ENCODE measurements around the gene FBN1.

Gene FBN1

DNA sequence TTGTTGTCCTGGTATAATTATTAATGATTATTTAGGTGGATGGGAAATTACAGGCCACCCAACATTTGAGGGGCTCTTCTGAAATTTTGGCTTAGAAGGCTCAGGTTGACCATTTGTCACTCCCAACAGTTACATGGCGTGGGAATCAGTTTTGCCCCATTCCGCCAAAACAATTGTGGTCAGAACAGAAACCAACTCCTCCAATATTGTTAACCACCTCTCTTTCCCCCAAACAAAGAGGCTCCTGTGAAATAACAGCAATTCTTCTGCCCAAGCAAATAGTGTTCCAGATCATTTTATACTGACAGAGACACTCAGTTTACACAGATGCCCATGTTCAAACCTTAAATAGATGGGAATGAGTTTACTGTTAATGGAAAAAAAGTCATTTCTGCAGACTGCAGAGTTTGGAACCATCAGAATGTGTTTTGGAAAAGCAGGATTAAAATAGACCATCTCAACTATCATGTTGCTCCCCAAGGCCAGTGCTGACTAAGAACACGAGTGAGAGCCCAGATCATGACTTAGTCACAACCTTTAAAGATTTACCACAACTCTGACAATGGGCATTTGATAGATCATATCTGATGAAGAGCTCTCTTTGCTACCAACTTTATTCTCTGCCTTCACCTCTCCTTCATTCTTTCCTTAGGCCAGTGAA, 212.2 kb downstream of the FBN1 start:
- DNase-seq (ENCODE audit: low spot score), result no peak

DNA sequence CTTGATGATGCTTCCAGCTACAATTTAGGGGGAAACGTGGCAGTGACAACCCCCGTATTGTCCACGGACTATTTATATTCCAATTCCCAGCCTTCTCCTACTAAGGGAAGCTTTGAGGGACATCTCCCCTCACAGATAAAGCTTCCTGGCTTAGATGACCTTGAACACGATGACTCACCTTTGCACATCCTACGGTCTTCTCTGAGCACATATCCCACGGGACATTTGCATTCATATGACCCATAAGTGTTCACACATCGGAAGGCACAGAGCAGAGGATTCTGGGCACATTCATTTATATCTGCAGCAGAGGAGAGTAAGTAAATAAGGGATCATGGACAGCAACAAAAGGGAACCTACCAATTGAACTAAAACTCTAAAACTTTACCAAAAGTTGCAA, 212.8 kb downstream of the FBN1 start:
- no peak for DNase-seq (ENCODE audit: low spot score)

DNA sequence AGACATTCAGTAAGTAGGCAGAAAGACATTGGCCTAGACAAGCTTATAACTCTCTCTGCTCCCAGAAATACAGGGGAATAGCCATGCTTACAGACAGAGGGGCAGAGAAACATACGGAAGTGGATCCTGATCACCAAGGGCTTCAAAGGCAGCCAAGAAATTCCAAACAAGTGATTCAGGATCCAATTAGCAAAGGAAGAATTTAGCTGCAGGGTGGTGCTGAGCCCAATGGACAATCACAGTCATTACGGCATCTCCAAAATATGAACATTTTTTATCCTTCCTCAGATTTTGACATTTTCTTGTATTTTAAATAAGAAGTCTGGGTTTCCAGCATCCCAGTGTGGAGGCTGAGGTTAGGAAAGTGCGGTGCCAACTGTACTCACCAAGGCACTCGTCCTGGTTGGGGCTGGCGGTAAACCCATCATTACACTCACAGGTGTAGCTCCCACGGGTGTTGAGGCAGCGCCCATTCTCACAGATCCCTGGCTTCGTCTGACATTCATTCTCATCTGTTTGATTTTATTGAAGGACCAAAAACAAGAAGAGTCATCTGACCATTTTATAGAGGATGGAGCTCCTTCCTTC, 217.5 kb downstream of the FBN1 start:
- DNase-seq (ENCODE audit: low spot score), result no peak

- no peak for DNase-seq (ENCODE audit: low spot score)
These were observed 218.0 kb downstream of the FBN1 start for GRCh38 chr15:48427479-48427878.

DNA sequence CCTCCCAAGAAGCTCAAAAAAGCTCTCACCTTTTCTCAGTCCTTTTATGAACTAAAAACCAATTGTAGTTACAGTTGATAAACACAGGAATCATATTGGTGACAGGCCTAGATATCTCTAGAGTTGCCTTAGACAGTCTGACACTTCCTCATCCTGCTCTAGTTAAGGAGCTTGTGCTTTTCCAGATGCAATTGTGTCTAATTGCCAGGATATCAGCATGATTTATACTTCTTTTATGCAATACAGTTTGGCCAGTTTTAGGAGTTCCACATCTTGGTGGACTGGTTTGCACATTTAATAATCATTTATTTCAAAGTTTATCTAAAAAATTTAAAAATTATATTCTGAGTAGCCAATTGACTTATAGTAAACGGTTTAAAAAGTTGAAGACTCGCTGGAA, 218.6 kb downstream of the FBN1 start:
- no peak for DNase-seq (ENCODE audit: low spot score)

GRCh38 chr15:48426044-48426443, 219.5 kb downstream of the FBN1 start:
- no peak for DNase-seq (ENCODE audit: low spot score)

DNA sequence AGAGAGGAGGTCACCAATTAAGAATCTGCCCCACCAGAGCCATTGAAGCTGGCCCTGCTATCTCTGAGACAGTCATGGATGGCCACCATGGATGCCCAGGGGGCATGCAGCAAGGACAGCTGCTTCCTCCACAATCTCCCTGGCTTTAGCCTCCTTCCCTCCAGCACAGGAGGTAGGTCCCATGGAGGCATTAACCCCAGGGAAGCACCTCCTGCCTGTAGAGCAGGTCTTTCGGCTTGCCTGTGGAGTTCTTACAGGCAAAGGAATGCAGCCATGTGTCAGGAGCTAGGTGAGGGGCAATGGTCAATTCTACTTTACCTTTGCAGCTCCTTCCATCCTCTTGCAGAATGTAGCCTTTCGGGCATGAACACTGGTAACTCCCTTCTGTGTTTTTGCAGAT, 220.5 kb downstream of the FBN1 start:
- no peak for DNase-seq (ENCODE audit: low spot score)

DNA sequence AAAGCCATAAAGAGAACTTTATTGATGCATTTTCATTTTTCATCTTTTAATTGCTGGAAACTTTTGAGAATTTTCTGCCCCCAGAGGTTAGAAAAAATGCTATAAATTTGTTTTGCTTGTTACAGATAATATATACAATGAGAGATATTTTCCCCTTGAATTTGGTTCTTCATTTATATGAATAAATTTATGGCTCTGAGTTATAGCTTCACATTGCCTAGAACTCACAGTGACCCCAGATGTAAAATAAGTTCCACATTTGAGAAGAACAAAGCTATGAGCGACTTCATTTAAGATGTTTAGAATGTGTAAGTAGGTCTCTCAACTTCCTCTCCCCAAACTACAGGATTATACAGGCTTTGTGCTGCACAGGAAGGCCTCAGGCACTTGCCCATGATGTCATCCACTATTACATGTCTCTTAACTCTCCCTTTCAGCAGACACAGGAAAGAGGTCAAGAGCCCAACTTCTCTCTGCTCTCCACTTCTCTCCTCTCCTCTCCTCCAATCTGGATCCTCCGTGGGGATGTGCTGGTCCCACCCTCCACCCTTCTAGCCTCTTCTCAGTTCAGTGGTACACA, 221.5 kb downstream of the FBN1 start:
- DNase-seq (ENCODE audit: low spot score), result no peak

DNA sequence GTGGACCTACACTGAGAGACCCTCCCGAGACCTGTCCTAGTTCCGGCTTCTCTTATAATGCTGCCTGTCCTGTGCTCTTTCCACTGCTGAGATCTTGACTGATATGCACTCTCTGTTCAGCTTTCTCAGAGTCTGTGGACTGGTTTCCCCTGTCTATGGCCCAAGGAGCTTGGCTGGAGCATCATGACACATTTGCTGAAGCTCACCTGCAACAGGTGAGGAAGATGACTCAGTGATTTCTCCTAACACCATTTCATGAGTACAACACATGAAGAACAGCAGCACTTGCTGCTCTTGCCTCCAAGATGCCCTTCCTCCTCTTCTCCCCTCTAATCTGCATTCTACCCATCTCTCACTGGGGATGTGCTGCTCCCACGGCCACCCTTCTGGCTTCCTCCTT, 222.2 kb downstream of the FBN1 start:
- no peak for DNase-seq (ENCODE audit: low spot score)

DNA sequence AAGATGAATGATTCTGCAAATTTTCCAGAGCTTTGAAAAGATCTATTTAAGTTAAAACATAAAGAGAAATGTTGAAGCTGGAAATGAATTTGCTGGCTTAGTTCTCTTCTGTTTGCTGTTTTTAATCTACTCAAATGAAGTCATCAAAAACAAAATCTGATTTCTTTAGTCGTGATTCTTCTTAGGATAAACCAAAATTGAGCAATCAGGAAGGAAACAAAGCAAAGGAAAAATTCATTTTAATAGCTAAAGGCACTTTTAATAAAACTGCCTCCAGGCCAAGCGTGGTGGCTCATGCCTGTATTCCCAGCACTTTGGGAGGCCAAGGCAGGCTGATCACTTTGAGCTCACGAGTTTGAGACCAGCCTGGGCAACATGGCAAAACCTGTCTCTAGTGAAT, 223.1 kb downstream of the FBN1 start:
- no peak for DNase-seq (ENCODE audit: low spot score)

- DNase-seq (ENCODE audit: low spot score), result no peak
These were observed 224.1 kb downstream of the FBN1 start for GRCh38 chr15:48421362-48421761.

GRCh38 chr15:48419896-48420295, 225.6 kb downstream of the FBN1 start:
- no peak for DNase-seq (ENCODE audit: low spot score)

DNA sequence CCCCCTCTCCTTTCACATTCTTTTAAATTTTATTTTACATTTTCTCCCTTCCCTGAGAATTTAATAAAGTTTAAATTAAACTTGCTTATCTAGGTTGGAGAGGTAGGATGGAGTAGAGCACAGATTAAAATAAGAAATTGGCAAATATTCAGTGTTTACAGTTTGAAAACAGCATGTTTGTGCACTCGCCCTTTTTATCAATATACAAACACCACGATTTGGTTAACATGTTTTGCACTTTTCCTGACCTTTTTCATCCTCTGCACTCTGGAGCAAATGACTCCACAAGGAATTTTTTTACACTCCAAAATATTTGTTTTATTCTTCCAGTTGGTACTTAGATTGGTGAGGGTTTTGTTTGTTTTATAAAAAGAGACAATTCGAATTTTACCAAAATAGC, 227.2 kb downstream of the FBN1 start:
- no peak for DNase-seq (ENCODE audit: low spot score)

- no peak for DNase-seq (ENCODE audit: low spot score)
These were observed 229.2 kb downstream of the FBN1 start for GRCh38 chr15:48416301-48416700.

- DNase-seq (ENCODE audit: low spot score), result no peak
These were observed 230.2 kb downstream of the FBN1 start for GRCh38 chr15:48415036-48415886.

DNA sequence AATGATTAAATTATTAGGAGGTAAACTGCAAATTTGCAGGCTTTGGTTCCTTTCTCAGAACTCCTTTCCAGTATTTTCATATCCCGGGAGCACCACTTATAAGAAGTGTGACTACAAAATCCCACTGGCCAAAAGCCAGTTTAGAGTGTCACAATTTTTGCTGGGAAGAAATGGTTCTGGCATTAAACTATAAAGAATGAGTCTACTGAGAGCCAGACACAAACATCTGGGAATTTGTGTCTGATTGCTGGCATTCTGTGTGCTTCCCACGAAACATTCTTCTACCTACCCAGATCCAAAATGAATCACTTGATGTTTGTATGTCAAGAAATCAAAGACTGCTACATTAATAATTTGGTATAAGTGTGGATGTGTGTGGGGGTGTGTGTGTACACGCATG, 231.5 kb downstream of the FBN1 start:
- DNase-seq (ENCODE audit: low spot score), result no peak

- no peak for DNase-seq (ENCODE audit: low spot score)
These were observed 232.2 kb downstream of the FBN1 start for GRCh38 chr15:48413304-48413703.

DNA sequence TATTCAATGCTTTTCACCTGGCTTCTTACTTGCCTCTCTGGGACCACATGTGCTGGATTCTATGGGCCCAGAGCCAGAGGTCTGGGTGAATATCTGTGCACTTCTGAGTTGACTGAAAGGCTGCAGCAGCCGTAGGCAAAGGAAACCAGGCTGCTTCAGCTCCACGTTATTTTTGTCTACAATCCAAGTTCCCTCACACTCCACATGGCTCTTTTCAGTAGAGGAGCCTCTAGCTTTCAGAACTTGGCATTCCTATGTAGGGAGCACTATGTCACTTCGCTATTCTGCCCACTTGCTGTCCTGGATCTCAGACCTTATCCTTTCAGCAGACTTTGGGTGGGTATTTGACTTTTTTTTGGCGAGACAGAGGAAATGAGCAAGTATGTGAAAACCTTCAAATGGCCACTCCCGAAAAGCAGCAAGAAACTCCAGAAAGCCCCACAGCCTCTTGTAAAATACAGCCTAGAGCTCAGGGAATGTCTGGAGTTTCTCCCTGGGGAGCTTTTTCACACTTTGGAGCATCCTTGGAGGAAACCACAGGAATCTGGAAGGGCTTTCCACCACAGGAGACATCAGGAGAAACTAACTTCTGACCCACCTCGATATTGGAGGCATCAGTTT, 233.4 kb downstream of the FBN1 start:
- no peak for DNase-seq (ENCODE audit: low spot score)

- no peak for DNase-seq (ENCODE audit: low spot score)
These were observed 235.9 kb downstream of the FBN1 start for GRCh38 chr15:48409623-48410022.

GRCh38 chr15:48408327-48408726, 237.2 kb downstream of the FBN1 start:
- DNase-seq (ENCODE audit: low spot score), result no peak

DNA sequence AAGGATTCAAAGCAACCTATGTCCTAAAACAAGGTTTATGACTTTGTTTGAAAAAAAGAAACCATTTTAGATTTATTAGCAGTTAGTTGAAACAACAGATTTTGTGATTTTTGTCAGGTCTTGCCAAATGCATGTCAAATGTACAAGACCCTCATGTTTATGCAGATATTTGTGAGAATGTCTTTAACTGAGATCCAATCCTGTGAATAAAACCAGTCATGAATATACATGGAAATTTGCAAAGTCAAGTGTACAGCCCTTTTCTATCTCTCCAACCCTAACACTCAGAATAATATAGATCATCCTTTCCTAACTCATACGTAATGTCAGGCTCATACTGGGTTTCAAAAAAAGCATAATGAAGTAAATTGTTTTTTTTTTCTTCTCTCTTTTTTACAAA, 237.9 kb downstream of the FBN1 start:
- DNase-seq (ENCODE audit: low spot score), result no peak

GRCh38 chr15:48406911-48407310, 238.6 kb downstream of the FBN1 start:
- no peak for DNase-seq (ENCODE audit: low spot score)

All from SK-N-DZ (cell line).